CD14-positive monocyte (primary cell): Measurements from ENCODE around the gene C5orf34. TPM values are rescaled to one million over a fixed set of nuclear protein-coding genes. Genes with fewer than 3 reads are reported as not detected.

ENCODE experiments used
- DNase-seq, 3 donors: peaks; one replicate each; pipeline ENCODE4 v3.0.0-alpha.2; 2011 to 2022
- H2AFZ ChIP-seq: 2 replicates; pipeline ENCODE4 v1.6.0; 2012; ENCODE audit warnings: mild to moderate bottlenecking, low read depth, low read length, inconsistent platforms; ENCODE audit not compliant: insufficient read depth, poor library complexity, severe bottlenecking
- H3K27ac ChIP-seq, 2 donors: 1 replicate in 1 of 2; 2 replicates in 1 of 2; pipeline ENCODE4 v1.5.1; 2012 to 2013; ENCODE audit warnings: low read length in 2 of 2, control low read depth in 1 of 2, inconsistent platforms in 1 of 2, low read depth in 1 of 2, mild to moderate bottlenecking in 1 of 2
- H3K27me3 ChIP-seq, 2 donors: one replicate each; pipeline versions ENCODE4 v1.6.0 to v1.6.1; 2011 to 2013; ENCODE audit warnings: low read length in 2 of 2; ENCODE audit not compliant: control insufficient read depth in 2 of 2, insufficient read depth in 2 of 2
- H3K36me3 ChIP-seq, 2 donors: replicated peaks in 1 of 2; 1 replicate in 1 of 2; 2 replicates in 1 of 2; pipeline versions ENCODE4 v1.5.1 to v1.6.1; 2012 to 2013; ENCODE audit warnings: low read length in 2 of 2, control low read depth in 1 of 2, inconsistent platforms in 1 of 2, mild to moderate bottlenecking in 1 of 2; ENCODE audit not compliant: insufficient read depth in 2 of 2, control insufficient read depth in 1 of 2
- H3K4me1 ChIP-seq, 2 donors: 1 replicate in 1 of 2; 2 replicates in 1 of 2; pipeline versions ENCODE4 v1.5.1 to v1.6.1; 2012 to 2013; ENCODE audit warnings: low read length in 2 of 2, control low read depth in 1 of 2, inconsistent platforms in 1 of 2, mild to moderate bottlenecking in 1 of 2, moderate library complexity in 1 of 2; ENCODE audit not compliant: insufficient read depth in 2 of 2, control insufficient read depth in 1 of 2
- H3K4me2 ChIP-seq: replicated peaks from 2 replicates; pipeline ENCODE3; 2012; ENCODE audit warnings: low read length, moderate library complexity, mild to moderate bottlenecking; ENCODE audit not compliant: poor library complexity, severe bottlenecking; ENCODE audit errors: extremely low read depth
- H3K4me3 ChIP-seq, 3 experiments: fragments of 200-600 bp in 1 of 3; sonication (generic) in 1 of 3; replicated peaks in 1 of 3; 1 replicate in 2 of 3; 2 replicates in 1 of 3; pipeline ENCODE4 v1.5.1; 2011 to 2013; ENCODE audit warnings: low read length in 3 of 3, mild to moderate bottlenecking in 3 of 3, control low read depth in 2 of 3, low read depth in 2 of 3, inconsistent platforms in 1 of 3, moderate library complexity in 1 of 3
- H3K79me2 ChIP-seq: 2 replicates; pipeline ENCODE4 v1.6.0; 2012; ENCODE audit warnings: mild to moderate bottlenecking, control low read depth, inconsistent platforms, low read length, moderate library complexity; ENCODE audit not compliant: insufficient read depth
- H3K9ac ChIP-seq: 2 replicates; pipeline ENCODE4 v1.6.0; 2017; ENCODE audit warnings: low read length, mild to moderate bottlenecking; ENCODE audit not compliant: insufficient read depth, poor library complexity, severe bottlenecking
- H3K9me3 ChIP-seq, 2 donors: replicated peaks in 1 of 2; 1 replicate in 1 of 2; 2 replicates in 1 of 2; pipeline versions ENCODE4 v1.5.1 to v1.6.1; 2012 to 2013; ENCODE audit warnings: low read length in 2 of 2, control low read depth in 1 of 2; ENCODE audit not compliant: control insufficient read depth in 1 of 2, insufficient read depth in 1 of 2
- H4K20me1 ChIP-seq: 2 replicates; pipeline ENCODE4 v1.6.0; 2012; ENCODE audit warnings: mild to moderate bottlenecking, low read length, control low read depth, moderate library complexity; ENCODE audit not compliant: insufficient read depth
- H3K27ac Mint-ChIP-seq, 7 donors: one replicate each; pipeline ENCODE4 v1.8.0; 2020; ENCODE audit warnings: mild to moderate bottlenecking in 7 of 7, mixed read lengths in 7 of 7, moderate library complexity in 6 of 7, inconsistent platforms in 2 of 7
- H3K27me3 Mint-ChIP-seq, 3 donors: one replicate each; pipeline ENCODE4 v1.8.0; 2021 to 2022; ENCODE audit warnings: low read depth in 3 of 3, mild to moderate bottlenecking in 3 of 3, mixed read lengths in 3 of 3, moderate library complexity in 3 of 3, inconsistent platforms in 1 of 3
- H3K36me3 Mint-ChIP-seq, 2 donors: one replicate each; pipeline ENCODE4 v1.8.0; 2020; ENCODE audit warnings: mixed read lengths in 2 of 2, inconsistent platforms in 1 of 2, mild to moderate bottlenecking in 1 of 2
- H3K4me1 Mint-ChIP-seq: one replicate; pipeline ENCODE4 v1.8.0; 2020; ENCODE audit warnings: mild to moderate bottlenecking, mixed read lengths
- H3K4me3 Mint-ChIP-seq, 2 donors: one replicate each; pipeline ENCODE4 v1.8.0; 2020; ENCODE audit warnings: mild to moderate bottlenecking in 2 of 2, mixed read lengths in 2 of 2, moderate library complexity in 1 of 2
- H3K9me3 Mint-ChIP-seq, 7 donors: one replicate each; pipeline ENCODE4 v1.8.0; 2020 to 2022; ENCODE audit warnings: mixed read lengths in 7 of 7, mild to moderate bottlenecking in 6 of 7, moderate library complexity in 6 of 7, inconsistent platforms in 2 of 7
- CTCF ChIP-seq: fragments of 200-600 bp; IDR thresholded peaks from one replicate; pipeline ENCODE4 v1.8.0; 2022; ENCODE audit warnings: antibody characterized with exemption, mild to moderate bottlenecking
- WGBS: methylation state at CpG from one replicate; pipeline ENCODE4 v1.1.5; 2013; ENCODE audit warnings: missing lambda C conversion rate; ENCODE audit not compliant: insufficient coverage; 5-methylcytosine and 5-hydroxymethylcytosine counted together
- intact Hi-C, 2 donors: fragments of 100-400 bp; cut with micrococcal nuclease; formaldehyde crosslinking; loops; one replicate each; pipeline versions ENCODE4 v1.15.0 to v1.15.1; 2023
- polyA plus RNA-seq, 3 donors: library from polyadenylated mRNA; depleted of rRNA in 1 of 3; unstranded in 2 of 3; stranded (reverse) in 1 of 3; fragments of 300-500 nt in 2 of 3; fragments of >200 nt in 1 of 3; fragmentation: Illumina TruSeq in 2 of 3; gene quantifications; 1 replicate in 2 of 3; 2 replicates in 1 of 3; pipeline ENCODE4 v1.2.3, GENCODE V29; 2012 to 2021

Gene C5orf34
- polyA plus RNA-seq, 3 donors, result 0.17 to 0.59 (median 0.29) TPM

GRCh38 chr5:43530648-43531047 lies 15.7 kb upstream of the C5orf34 start:
- Histone ChIP-seq H3K27ac (no peak overlapping the region), H3K79me2 (no peaks in the 10 kb centered on the region), H2AFZ (no peak overlapping the region), H3K4me3 (no peak overlapping the region), H3K27me3 (no peaks in the 10 kb centered on the region), H4K20me1 (no peaks in the 10 kb centered on the region), H3K36me3 (peaks cover 83 to 90% of the 10 kb centered on the region in 2 donors), H3K9ac (no peak overlapping the region), H3K9me3 (no peaks in the 10 kb centered on the region), H3K4me1 (no peaks in the 10 kb centered on the region), H3K4me2 (no peak overlapping the region)
- no CpG with 5 or more reads among the region's 2 CpGs for WGBS
- H3K27me3 Mint-ChIP-seq, result no peaks in the 10 kb centered on the region
- no peak for TF ChIP-seq CTCF
- no peaks in the 10 kb centered on the region for H3K4me1 Mint-ChIP-seq
- peaks cover 79 to 83% of the 10 kb centered on the region in 2 donors for H3K36me3 Mint-ChIP-seq
- DNase-seq, result no peak
- H3K27ac Mint-ChIP-seq, result no peak overlapping the region
- intact Hi-C loops, result no loop called here
- H3K4me3 Mint-ChIP-seq, result no peak overlapping the region
- no peaks in the 10 kb centered on the region for H3K9me3 Mint-ChIP-seq

GRCh38 chr5:43523662-43524072 lies 8.7 kb upstream of the C5orf34 start:
- Mint-ChIP-seq H3K27me3 (no peaks in the 10 kb centered on the region), H3K9me3 (peaks cover 0 to 4% (median 1%) of the 10 kb centered on the region in 7 donors), H3K4me3 (no peak overlapping the region), H3K4me1 (no peaks in the 10 kb centered on the region), H3K27ac (no peak overlapping the region), H3K36me3 (peaks cover 39 to 42% of the 10 kb centered on the region in 2 donors)
- H3K4me1 ChIP-seq, result no peaks in the 10 kb centered on the region
- H4K20me1 ChIP-seq, result no peaks in the 10 kb centered on the region
- H3K9me3 ChIP-seq, result no peaks in the 10 kb centered on the region
- no peaks in the 10 kb centered on the region for H3K27me3 ChIP-seq
- H2AFZ ChIP-seq, result no peak overlapping the region
- no peak for TF ChIP-seq CTCF
- no peak overlapping the region for H3K27ac ChIP-seq
- 78% methylated on average over 2 of the region's 2 CpGs for WGBS
- H3K9ac ChIP-seq, result no peak overlapping the region
- H3K36me3 ChIP-seq, result peaks cover 28 to 48% of the 10 kb centered on the region in 2 donors
- no peak overlapping the region for H3K4me2 ChIP-seq
- H3K4me3 ChIP-seq, result no peak overlapping the region
- intact Hi-C loops, result no loop called here
- H3K79me2 ChIP-seq, result no peaks in the 10 kb centered on the region
- no peak for DNase-seq
